ENCODE measurements around the gene FXR2. TPM values are rescaled to one million over a fixed set of nuclear protein-coding genes. Genes with fewer than 3 reads are reported as not detected.
A peak's percentile ranks its signal among the peaks of the same experiment; 100 is the strongest.

The FXR2 gene
- total and polyA plus RNA-seq, 9 of the 15 experiments (the other 6 are each of a cell fraction or from before 2014, with no cell fraction given): 2.0 to 49.3 (median 24.5) TPM

DNA sequence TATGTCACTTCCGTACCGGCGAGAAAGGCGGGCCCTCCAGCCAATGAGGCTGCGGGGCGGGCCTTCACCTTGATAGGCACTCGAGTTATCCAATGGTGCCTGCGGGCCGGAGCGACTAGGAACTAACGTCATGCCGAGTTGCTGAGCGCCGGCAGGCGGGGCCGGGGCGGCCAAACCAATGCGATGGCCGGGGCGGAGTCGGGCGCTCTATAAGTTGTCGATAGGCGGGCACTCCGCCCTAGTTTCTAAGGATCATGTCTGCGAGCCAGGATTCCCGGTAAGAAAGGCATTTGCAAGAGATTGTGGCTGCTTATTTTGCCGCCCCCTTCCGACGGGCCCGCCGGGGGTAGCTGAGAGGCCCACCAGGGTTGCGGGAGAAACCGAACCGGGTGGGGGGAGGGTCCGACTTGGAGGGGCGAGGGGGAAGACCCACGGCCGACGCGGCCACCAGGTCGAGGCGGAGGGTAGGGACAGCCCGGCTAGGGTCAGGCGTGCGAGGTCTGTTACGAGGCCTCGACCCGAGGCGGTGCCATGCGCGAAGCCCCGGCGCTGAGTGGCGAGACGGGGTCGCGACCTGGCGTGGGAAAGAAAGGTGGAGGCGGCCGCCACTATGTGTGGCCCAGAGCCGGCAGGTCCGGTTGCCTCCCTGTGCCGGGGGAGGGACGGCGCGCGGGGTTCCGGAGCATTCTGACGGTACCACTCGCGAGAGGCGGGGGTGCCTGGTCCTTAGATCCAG lies 41.9 kb downstream of the FXR2 start (continued):
- TF ChIP-seq TOE1 (IDR thresholded peaks at IDR 0.05; ENCODE audit: borderline replicate concordance): 0 out of 2 replicates have a peak, but pooled peaks have one; percentile 14
- no peak for TF ChIP-seq TOE1 (CRISPR knock-in tag; IDR thresholded peaks at IDR 0.05; ENCODE audit: borderline replicate concordance, low read depth)
- TF ChIP-seq, protein P1, sequence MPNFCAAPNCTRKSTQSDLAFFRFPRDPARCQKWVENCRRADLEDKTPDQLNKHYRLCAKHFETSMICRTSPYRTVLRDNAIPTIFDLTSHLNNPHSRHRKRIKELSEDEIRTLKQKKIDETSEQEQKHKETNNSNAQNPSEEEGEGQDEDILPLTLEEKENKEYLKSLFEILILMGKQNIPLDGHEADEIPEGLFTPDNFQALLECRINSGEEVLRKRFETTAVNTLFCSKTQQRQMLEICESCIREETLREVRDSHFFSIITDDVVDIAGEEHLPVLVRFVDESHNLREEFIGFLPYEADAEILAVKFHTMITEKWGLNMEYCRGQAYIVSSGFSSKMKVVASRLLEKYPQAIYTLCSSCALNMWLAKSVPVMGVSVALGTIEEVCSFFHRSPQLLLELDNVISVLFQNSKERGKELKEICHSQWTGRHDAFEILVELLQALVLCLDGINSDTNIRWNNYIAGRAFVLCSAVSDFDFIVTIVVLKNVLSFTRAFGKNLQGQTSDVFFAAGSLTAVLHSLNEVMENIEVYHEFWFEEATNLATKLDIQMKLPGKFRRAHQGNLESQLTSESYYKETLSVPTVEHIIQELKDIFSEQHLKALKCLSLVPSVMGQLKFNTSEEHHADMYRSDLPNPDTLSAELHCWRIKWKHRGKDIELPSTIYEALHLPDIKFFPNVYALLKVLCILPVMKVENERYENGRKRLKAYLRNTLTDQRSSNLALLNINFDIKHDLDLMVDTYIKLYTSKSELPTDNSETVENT (CRISPR knock-in tag; IDR thresholded peaks at IDR 0.05): peak; percentile 9
- TF ChIP-seq SIX5 (IDR thresholded peaks at IDR 0.05; ENCODE audit: borderline replicate concordance in 1 of 2, insufficient read depth in 1 of 2, low read depth in 1 of 2, low read length in 2 of 2): no peak
- TF ChIP-seq CREM (IDR thresholded peaks at IDR 0.05; ENCODE audit: low read depth): peak; percentile 93
- TF ChIP-seq, protein P2, sequence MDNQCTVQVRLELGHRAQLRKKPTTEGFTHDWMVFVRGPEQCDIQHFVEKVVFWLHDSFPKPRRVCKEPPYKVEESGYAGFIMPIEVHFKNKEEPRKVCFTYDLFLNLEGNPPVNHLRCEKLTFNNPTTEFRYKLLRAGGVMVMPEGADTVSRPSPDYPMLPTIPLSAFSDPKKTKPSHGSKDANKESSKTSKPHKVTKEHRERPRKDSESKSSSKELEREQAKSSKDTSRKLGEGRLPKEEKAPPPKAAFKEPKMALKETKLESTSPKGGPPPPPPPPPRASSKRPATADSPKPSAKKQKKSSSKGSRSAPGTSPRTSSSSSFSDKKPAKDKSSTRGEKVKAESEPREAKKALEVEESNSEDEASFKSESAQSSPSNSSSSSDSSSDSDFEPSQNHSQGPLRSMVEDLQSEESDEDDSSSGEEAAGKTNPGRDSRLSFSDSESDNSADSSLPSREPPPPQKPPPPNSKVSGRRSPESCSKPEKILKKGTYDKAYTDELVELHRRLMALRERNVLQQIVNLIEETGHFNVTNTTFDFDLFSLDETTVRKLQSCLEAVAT (IDR thresholded peaks at IDR 0.05): peak in 1 of 2 experiments; percentile 64; a peak in 1 of 4 replicates
- TF ChIP-seq RBFOX2 (IDR thresholded peaks at IDR 0.05; ENCODE audit: low read depth, low read length): peak; percentile 97
- TF ChIP-seq ESRRB (CRISPR knock-in tag; IDR thresholded peaks at IDR 0.05; ENCODE audit: borderline replicate concordance): no peak; the same call in 1 of the 2 replicates
- no peak for TF ChIP-seq ZNF165 (CRISPR knock-in tag; IDR thresholded peaks at IDR 0.05; ENCODE audit: borderline replicate concordance)
- TF ChIP-seq MECOM (CRISPR knock-in tag; IDR thresholded peaks at IDR 0.05): no peak
- 0 out of 3 replicates have a peak, but pooled peaks of 1 of the 2 experiments have one; percentile 24 for TF ChIP-seq CBX3 (IDR thresholded peaks at IDR 0.05; ENCODE audit: borderline replicate concordance in 1 of 2, low read length in 2 of 2)
- peak; percentile 96 for TF ChIP-seq PRPF4 (IDR thresholded peaks at IDR 0.05; ENCODE audit: insufficient read depth, low read depth, low read length, poor library complexity, severe bottlenecking)
- TF ChIP-seq SP2 (IDR thresholded peaks at IDR 0.05; ENCODE audit: extremely low read depth, low read depth, low read length, poor library complexity, severe bottlenecking): peak; percentile 93
- no peak for TF ChIP-seq GABPB2 (CRISPR knock-in tag; conservative IDR thresholded peaks at IDR 0.05)
- peak; percentile 49 to 62; a peak in 3 of 4 replicates for TF ChIP-seq NRF1 (conservative IDR thresholded peaks at IDR 0.05 in 1 of 2, IDR thresholded peaks at IDR 0.05 in 1 of 2)
- no peak for TF ChIP-seq JUN (IDR thresholded peaks at IDR 0.05; ENCODE audit: borderline replicate concordance, low read depth, low read length)
- no peak for TF ChIP-seq JUN (CRISPR knock-in tag; IDR thresholded peaks at IDR 0.05; ENCODE audit: borderline replicate concordance)
- TF ChIP-seq CHD1 (IDR thresholded peaks at IDR 0.05; ENCODE audit: low read length): peak; percentile 95
- TF ChIP-seq, protein P3, sequence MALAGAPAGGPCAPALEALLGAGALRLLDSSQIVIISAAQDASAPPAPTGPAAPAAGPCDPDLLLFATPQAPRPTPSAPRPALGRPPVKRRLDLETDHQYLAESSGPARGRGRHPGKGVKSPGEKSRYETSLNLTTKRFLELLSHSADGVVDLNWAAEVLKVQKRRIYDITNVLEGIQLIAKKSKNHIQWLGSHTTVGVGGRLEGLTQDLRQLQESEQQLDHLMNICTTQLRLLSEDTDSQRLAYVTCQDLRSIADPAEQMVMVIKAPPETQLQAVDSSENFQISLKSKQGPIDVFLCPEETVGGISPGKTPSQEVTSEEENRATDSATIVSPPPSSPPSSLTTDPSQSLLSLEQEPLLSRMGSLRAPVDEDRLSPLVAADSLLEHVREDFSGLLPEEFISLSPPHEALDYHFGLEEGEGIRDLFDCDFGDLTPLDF (CRISPR knock-in tag; IDR thresholded peaks at IDR 0.05): peak; percentile 59; the same call in 1 of the 2 replicates
- TF ChIP-seq, protein P4, sequence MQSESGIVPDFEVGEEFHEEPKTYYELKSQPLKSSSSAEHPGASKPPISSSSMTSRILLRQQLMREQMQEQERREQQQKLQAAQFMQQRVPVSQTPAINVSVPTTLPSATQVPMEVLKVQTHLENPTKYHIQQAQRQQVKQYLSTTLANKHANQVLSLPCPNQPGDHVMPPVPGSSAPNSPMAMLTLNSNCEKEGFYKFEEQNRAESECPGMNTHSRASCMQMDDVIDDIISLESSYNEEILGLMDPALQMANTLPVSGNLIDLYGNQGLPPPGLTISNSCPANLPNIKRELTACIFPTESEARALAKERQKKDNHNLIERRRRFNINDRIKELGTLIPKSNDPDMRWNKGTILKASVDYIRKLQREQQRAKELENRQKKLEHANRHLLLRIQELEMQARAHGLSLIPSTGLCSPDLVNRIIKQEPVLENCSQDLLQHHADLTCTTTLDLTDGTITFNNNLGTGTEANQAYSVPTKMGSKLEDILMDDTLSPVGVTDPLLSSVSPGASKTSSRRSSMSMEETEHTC (IDR thresholded peaks at IDR 0.05): no peak; the same call in 1 of the 2 replicates
- TF ChIP-seq ELF2 (CRISPR knock-in tag; IDR thresholded peaks at IDR 0.05): peak; percentile 76

Measured in K562 (cell line).